Transverse colon (tissue), 4 donors: ENCODE data around the gene DNPEP. TPM values are rescaled to one million over a fixed set of nuclear protein-coding genes. Genes with fewer than 3 reads are reported as not detected.

Source experiments
- DNase-seq: peaks from one replicate; pipeline ENCODE4 v3.0.0-alpha.2; 2019
- H3K27ac ChIP-seq, 4 donors: fragments of 200-600 bp; sonication (generic); 2 replicates each; pipeline ENCODE4 v1.5.1; 2016 to 2018; ENCODE audit warnings: inconsistent platforms in 4 of 4
- H3K27me3 ChIP-seq: fragments of 200-600 bp; sonication (generic); 2 replicates; pipeline ENCODE4 v1.5.1; 2017; ENCODE audit warnings: inconsistent platforms
- H3K36me3 ChIP-seq, 4 donors: fragments of 200-600 bp; sonication (generic); 2 replicates each; pipeline ENCODE4 v1.5.1; 2017 to 2019; ENCODE audit warnings: inconsistent platforms in 4 of 4
- H3K4me1 ChIP-seq, 4 donors: fragments of 200-600 bp; sonication (generic); 2 replicates each; pipeline ENCODE4 v1.5.1; 2017 to 2020; ENCODE audit warnings: inconsistent platforms in 4 of 4
- H3K4me3 ChIP-seq, 4 donors: fragments of 200-600 bp; sonication (generic); 1 replicate in 1 of 4; 2 replicates in 3 of 4; pipeline versions ENCODE4 v1.5.1 to v1.6.1; 2017 to 2019; ENCODE audit warnings: inconsistent platforms in 4 of 4
- H3K9me3 ChIP-seq, 2 donors: fragments of 200-600 bp; sonication (generic); 2 replicates each; pipeline ENCODE4 v1.5.1; 2017 to 2019; ENCODE audit warnings: inconsistent platforms in 2 of 2
- EP300 ChIP-seq: sonication (generic); formaldehyde crosslinking; IDR thresholded peaks from one replicate; pipeline ENCODE4 v1.6.1; 2017; ENCODE audit warnings: antibody characterized with exemption, low read depth
- POLR2A ChIP-seq: fragments of 450-650 bp; IDR thresholded peaks from one replicate; pipeline ENCODE4 v1.6.1; 2016; ENCODE audit warnings: antibody characterized with exemption, mild to moderate bottlenecking, moderate library complexity
- POLR2AphosphoS5 ChIP-seq, 3 donors: sonication (generic); formaldehyde crosslinking; IDR thresholded peaks; one replicate each; pipeline ENCODE4 v1.6.1; 2016; ENCODE audit warnings: antibody characterized with exemption in 3 of 3
- WGBS, 2 donors: methylation state at CpG; one replicate each; pipeline ENCODE4 v1.1.5; 2018; ENCODE audit warnings: low coverage in 1 of 2; 5-methylcytosine and 5-hydroxymethylcytosine counted together
- in situ Hi-C, 4 donors: fragments of 200-750 bp; cut with MboI; loops; one replicate each; pipeline versions ENCODE4 v1.15.0 to v1.15.1; 2017; ENCODE audit warnings: low sequenced_read_pairs in 3 of 4, low pct_ligation_motif_present in 1 of 4, low pct_unique_long_range_greater_than_20kb in 1 of 4
- intact Hi-C: fragments of 100-400 bp; cut with DNase I; formaldehyde crosslinking; loops from one replicate; pipeline ENCODE4 v1.15.1; 2023; ENCODE audit warnings: low total_unique reads
- total RNA-seq, 4 donors: library from RNA; depleted of rRNA; stranded (reverse); fragments of >200 nt; gene quantifications; one replicate each; pipeline ENCODE4 v1.1.0, GENCODE V29; 2016
- TF ChIP-seq, protein P1 (sequence below), 5 experiments: fragments of 200-600 bp in 3 of 5; fragments of 450-650 bp in 2 of 5; sonication (generic) in 3 of 5; IDR thresholded peaks; 1 replicate in 2 of 5; 2 replicates in 3 of 5; pipeline ENCODE4 v1.5.1; 2016 to 2017; ENCODE audit warnings: antibody characterized with exemption in 5 of 5, inconsistent platforms in 3 of 5, mild to moderate bottlenecking in 2 of 5, moderate library complexity in 1 of 5

DNPEP gene
- total RNA-seq, 4 donors from 2014 or later, result 61.3 to 142 (median 104) TPM

DNA sequence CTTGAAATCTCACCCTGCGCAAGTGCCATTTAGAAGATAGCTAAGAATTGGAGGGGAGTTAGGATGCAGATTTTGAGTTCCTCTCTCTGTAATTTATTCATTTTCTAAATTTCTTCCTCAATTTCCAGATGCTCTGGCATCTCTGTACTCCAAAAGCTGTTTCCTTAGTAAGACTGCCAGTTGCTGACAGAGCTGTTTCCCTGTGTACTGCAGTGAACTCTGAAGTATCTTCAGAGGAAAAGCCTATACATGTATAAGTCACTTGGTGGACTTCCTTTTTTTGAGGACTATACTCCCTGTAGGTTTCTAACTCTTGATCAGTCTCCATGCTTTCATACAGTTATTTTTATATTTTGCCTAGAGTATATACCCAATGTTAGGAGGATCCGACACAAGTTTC is 53.6 kb downstream of the DNPEP start:
- in situ Hi-C loops, result no loop called here

DNA sequence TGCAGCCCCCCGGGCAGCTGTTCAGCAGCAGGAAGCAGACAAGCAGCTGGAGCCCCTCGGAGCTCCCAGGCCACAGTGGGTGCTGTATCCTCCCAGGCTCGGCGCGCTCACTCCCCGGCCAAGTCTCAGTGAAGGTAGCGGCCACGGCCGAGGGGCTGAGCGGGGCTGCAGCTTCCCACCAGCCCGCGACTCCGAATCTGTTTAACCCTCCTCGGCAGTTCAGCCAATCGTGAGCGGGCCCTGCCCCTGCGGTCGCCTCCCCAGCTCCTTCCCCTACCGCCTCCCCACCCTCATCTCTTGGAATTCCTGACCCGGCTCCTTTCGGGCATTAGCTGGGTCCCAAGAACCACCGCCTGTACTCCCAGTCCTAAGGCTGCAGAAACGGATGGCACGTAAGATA is 55.2 kb downstream of the DNPEP start, which contains the start of gene RESP18:
Gene RESP18, minus strand, starts transcription at position 203 of the 400 bp plus-strand sequence.
- H3K27ac ChIP-seq, result no peak within 1 kb of the TSS
- intact Hi-C loops (no loop called here), in situ Hi-C loops (no loop called here)
- no peaks in the 10 kb centered on the region for H3K4me1 ChIP-seq
- no peak within 1 kb of the TSS for H3K4me3 ChIP-seq
- no peak for DNase-seq
- H3K9me3 ChIP-seq, result no peaks in the 10 kb centered on the region
- H3K36me3 ChIP-seq, result no peaks in the 10 kb centered on the region
- WGBS, 2 donors, result 31% methylated on average over 22 of the region's 24 CpGs; no CpG with 5 or more reads in 1 of the 2 donors
- TF ChIP-seq EP300, result no peak
- TF ChIP-seq, protein P1, sequence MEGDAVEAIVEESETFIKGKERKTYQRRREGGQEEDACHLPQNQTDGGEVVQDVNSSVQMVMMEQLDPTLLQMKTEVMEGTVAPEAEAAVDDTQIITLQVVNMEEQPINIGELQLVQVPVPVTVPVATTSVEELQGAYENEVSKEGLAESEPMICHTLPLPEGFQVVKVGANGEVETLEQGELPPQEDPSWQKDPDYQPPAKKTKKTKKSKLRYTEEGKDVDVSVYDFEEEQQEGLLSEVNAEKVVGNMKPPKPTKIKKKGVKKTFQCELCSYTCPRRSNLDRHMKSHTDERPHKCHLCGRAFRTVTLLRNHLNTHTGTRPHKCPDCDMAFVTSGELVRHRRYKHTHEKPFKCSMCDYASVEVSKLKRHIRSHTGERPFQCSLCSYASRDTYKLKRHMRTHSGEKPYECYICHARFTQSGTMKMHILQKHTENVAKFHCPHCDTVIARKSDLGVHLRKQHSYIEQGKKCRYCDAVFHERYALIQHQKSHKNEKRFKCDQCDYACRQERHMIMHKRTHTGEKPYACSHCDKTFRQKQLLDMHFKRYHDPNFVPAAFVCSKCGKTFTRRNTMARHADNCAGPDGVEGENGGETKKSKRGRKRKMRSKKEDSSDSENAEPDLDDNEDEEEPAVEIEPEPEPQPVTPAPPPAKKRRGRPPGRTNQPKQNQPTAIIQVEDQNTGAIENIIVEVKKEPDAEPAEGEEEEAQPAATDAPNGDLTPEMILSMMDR (IDR thresholded peaks at IDR 0.05), result no peak
- TF ChIP-seq POLR2AphosphoS5 (IDR thresholded peaks at IDR 0.05), result no peak
- TF ChIP-seq POLR2A, result no peak
- peaks cover 71% of the 10 kb centered on the region for H3K27me3 ChIP-seq

More for the DNA sequence above, 53.6 kb downstream of the DNPEP start:
- H3K27me3 ChIP-seq, result peaks cover 74% of the 10 kb centered on the region
- H3K9me3 ChIP-seq, result no peaks in the 10 kb centered on the region
- intact Hi-C loops, result no loop called here
- TF ChIP-seq POLR2AphosphoS5 (IDR thresholded peaks at IDR 0.05), result no peak
- no peak for TF ChIP-seq POLR2A
- TF ChIP-seq, protein P1 (IDR thresholded peaks at IDR 0.05), result no peak
- no peak for TF ChIP-seq EP300
- no peak for DNase-seq
- no peaks in the 10 kb centered on the region for H3K36me3 ChIP-seq
- no peak overlapping the region for H3K27ac ChIP-seq
- 98 to 100% methylated on average over 1 to 2 of the region's 2 CpGs for WGBS, 2 donors
- no peaks in the 10 kb centered on the region for H3K4me1 ChIP-seq
- H3K4me3 ChIP-seq, result no peak overlapping the region

DNA sequence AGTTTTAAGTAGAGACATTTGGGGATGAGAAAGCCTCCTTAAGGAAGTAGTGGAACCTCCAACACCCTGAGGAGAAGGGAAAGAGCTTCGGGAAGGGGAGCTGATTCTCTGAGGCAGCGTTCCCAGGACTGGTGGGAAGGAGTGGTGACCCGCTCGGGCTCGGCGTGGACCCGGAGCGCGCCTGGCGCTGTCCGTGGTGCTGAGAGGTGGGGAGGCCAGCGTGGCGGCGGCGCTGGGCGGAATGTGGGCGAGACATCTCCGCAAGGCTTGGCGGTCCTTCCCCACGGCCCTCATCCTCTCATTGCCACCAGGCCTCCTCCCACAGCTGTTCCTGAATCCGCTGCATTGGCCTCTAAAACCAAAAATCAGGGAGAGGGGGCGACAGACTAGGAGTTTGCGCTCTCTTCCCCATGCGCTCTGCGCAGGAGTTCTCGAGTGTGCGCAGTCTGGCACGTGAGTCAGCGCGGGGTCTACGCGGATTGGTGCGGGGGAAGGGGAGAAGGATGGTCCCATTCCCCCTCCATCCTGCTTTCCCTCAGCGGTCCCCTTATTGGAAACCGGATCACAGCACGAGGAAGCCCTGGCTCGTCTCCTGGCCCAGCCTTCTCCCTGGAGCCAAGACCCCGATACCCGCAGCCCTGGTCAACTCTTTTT is 56.0 kb downstream of the DNPEP start:
- intact Hi-C loops (no loop called here), in situ Hi-C loops (no loop called here)
- H3K27me3 ChIP-seq, result peaks cover 63% of the 10 kb centered on the region
- H3K27ac ChIP-seq, result no peak overlapping the region
- no peak for TF ChIP-seq POLR2AphosphoS5 (IDR thresholded peaks at IDR 0.05)
- 28 to 57% methylated on average over 4 to 39 of the region's 39 CpGs for WGBS, 2 donors
- no peak overlapping the region for H3K4me3 ChIP-seq
- no peaks in the 10 kb centered on the region for H3K4me1 ChIP-seq
- no peaks in the 10 kb centered on the region for H3K9me3 ChIP-seq
- peak; percentile 11 for DNase-seq
- H3K36me3 ChIP-seq, result no peaks in the 10 kb centered on the region

DNA sequence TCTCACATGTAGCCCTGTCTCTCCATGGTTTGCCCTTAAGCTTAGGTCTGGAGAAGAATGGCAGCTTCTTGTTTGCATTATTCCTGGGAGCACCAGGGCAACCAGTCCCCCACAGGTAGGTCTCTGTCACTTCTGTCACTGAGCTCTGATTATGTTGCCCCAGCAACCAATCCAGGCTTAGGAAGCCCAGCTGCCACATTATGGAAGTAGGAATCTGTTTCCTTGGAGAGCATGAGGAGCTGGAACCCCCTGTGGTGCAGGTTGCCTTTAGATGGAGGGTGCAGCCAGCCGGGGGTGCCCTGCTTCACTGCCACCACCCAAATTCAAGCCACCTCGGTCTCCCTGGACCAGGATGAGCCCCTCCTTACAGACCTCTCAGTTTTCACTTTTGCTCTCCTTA is 60.0 kb downstream of the DNPEP start:
- H3K36me3 ChIP-seq, result no peaks in the 10 kb centered on the region
- peaks cover 49% of the 10 kb centered on the region for H3K27me3 ChIP-seq
- in situ Hi-C loops (no loop called here), intact Hi-C loops (no loop called here)
- H3K4me1 ChIP-seq, result no peaks in the 10 kb centered on the region
- TF ChIP-seq POLR2A, result no peak
- no peak for TF ChIP-seq EP300
- TF ChIP-seq, protein P1 (IDR thresholded peaks at IDR 0.05), result no peak
- TF ChIP-seq POLR2AphosphoS5 (IDR thresholded peaks at IDR 0.05), result no peak
- WGBS, 2 donors, result 36 to 39% methylated on average over 2 of the region's 2 CpGs
- H3K4me3 ChIP-seq, result no peak overlapping the region
- no peak overlapping the region for H3K27ac ChIP-seq
- no peaks in the 10 kb centered on the region for H3K9me3 ChIP-seq
- no peak for DNase-seq
